H9 (cell line): Measurements from ENCODE around the gene PRTN3. TPM values are rescaled to one million over a fixed set of nuclear protein-coding genes. Genes with fewer than 3 reads are reported as not detected.

Experiments
- DNase-seq: peaks from one replicate; pipeline ENCODE4 v3.0.0-alpha.2; 2017
- H2AFZ ChIP-seq: one replicate; pipeline ENCODE4 v1.6.1; 2013; ENCODE audit warnings: mild to moderate bottlenecking, low read length, control low read depth, moderate library complexity
- H2AK5ac ChIP-seq: 2 replicates; pipeline ENCODE4 v1.6.1; 2013; ENCODE audit warnings: low read length, control low read depth, mixed read lengths; ENCODE audit not compliant: insufficient read length
- H2BK120ac ChIP-seq: one replicate; pipeline ENCODE4 v1.6.1; 2013; ENCODE audit warnings: low read depth, mild to moderate bottlenecking, low read length, control low read depth, inconsistent platforms; ENCODE audit not compliant: poor library complexity, severe bottlenecking
- H2BK12ac ChIP-seq: 2 replicates; pipeline ENCODE4 v1.6.1; 2013; ENCODE audit warnings: low read length, control low read depth, mixed read lengths, low read depth; ENCODE audit not compliant: insufficient read length
- H2BK15ac ChIP-seq: 2 replicates; pipeline ENCODE4 v1.6.1; 2013; ENCODE audit warnings: low read depth, low read length, control low read depth
- H2BK20ac ChIP-seq: one replicate; pipeline ENCODE4 v1.6.1; 2013; ENCODE audit warnings: low read depth, mild to moderate bottlenecking, low read length, control low read depth, inconsistent platforms; ENCODE audit not compliant: poor library complexity, severe bottlenecking
- H2BK5ac ChIP-seq: 2 replicates; pipeline ENCODE4 v1.6.1; 2013; ENCODE audit warnings: low read length, control low read depth, mixed read lengths; ENCODE audit not compliant: insufficient read length
- H3K14ac ChIP-seq: 2 replicates; pipeline ENCODE4 v1.6.1; 2013; ENCODE audit warnings: low read length, control low read depth; ENCODE audit not compliant: insufficient read depth
- H3K18ac ChIP-seq: 2 replicates; pipeline ENCODE4 v1.6.1; 2013; ENCODE audit warnings: low read depth, mild to moderate bottlenecking, mixed read lengths, low read length, control low read depth; ENCODE audit not compliant: insufficient read length
- H3K23ac ChIP-seq: 2 replicates; pipeline ENCODE4 v1.6.1; 2013; ENCODE audit warnings: low read length, control low read depth, mixed read lengths, low read depth; ENCODE audit not compliant: insufficient read length
- H3K23me2 ChIP-seq: 2 replicates; pipeline ENCODE4 v1.6.1; 2013; ENCODE audit warnings: low read depth, mild to moderate bottlenecking, mixed read lengths, low read length, control low read depth; ENCODE audit not compliant: insufficient read length, poor library complexity, severe bottlenecking
- H3K27ac ChIP-seq: 2 replicates; pipeline ENCODE4 v1.5.1; 2013; ENCODE audit warnings: low read length, control low read depth, mixed read lengths, low read depth; ENCODE audit not compliant: insufficient read length
- H3K27me3 ChIP-seq: 2 replicates; pipeline ENCODE4 v1.6.1; 2013; ENCODE audit warnings: low read length, control low read depth, inconsistent platforms; ENCODE audit not compliant: insufficient read depth
- H3K4ac ChIP-seq: 2 replicates; pipeline ENCODE4 v1.6.1; 2013; ENCODE audit warnings: low read depth, mild to moderate bottlenecking, control low read depth, inconsistent platforms, low read length, moderate library complexity
- H3K4me1 ChIP-seq: 2 replicates; pipeline ENCODE4 v1.6.1; 2013; ENCODE audit warnings: low read length, control low read depth, inconsistent platforms; ENCODE audit not compliant: insufficient read depth
- H3K4me2 ChIP-seq: 2 replicates; pipeline ENCODE4 v1.6.1; 2013; ENCODE audit warnings: low read length, control low read depth, mixed read lengths; ENCODE audit not compliant: insufficient read length, insufficient read depth
- H3K56ac ChIP-seq: 2 replicates; pipeline ENCODE4 v1.6.1; 2013; ENCODE audit warnings: low read depth, mild to moderate bottlenecking, mixed read lengths, low read length, control low read depth; ENCODE audit not compliant: insufficient read length
- H3K79me1 ChIP-seq: 2 replicates; pipeline ENCODE4 v1.6.1; 2013; ENCODE audit warnings: low read depth, mild to moderate bottlenecking, moderate library complexity, low read length, control low read depth, inconsistent platforms; ENCODE audit not compliant: insufficient read depth, poor library complexity, severe bottlenecking
- H3K79me2 ChIP-seq: 2 replicates; pipeline ENCODE4 v1.6.1; 2013; ENCODE audit warnings: low read length, control low read depth, inconsistent platforms; ENCODE audit not compliant: insufficient read depth
- H3K9ac ChIP-seq: 2 replicates; pipeline ENCODE4 v1.6.1; 2013; ENCODE audit warnings: low read length, control low read depth, mixed read lengths; ENCODE audit not compliant: insufficient read length; ENCODE audit errors: extremely low read depth
- H3K9me3 ChIP-seq: one replicate; pipeline ENCODE4 v1.6.1; 2013; ENCODE audit warnings: low read depth, low read length, inconsistent platforms; ENCODE audit not compliant: control insufficient read depth
- H3T11ph ChIP-seq: one replicate; pipeline ENCODE4 v1.6.1; 2013; ENCODE audit warnings: mild to moderate bottlenecking, low read length, control low read depth, inconsistent platforms
- H4K20me1 ChIP-seq: one replicate; pipeline ENCODE4 v1.6.1; 2013; ENCODE audit not compliant: control insufficient read depth, insufficient read length, insufficient read depth
- H4K5ac ChIP-seq: 2 replicates; pipeline ENCODE4 v1.6.1; 2013; ENCODE audit warnings: low read depth, mild to moderate bottlenecking, mixed read lengths, low read length, control low read depth; ENCODE audit not compliant: insufficient read length
- H4K8ac ChIP-seq: replicated peaks from 2 replicates; pipeline ENCODE4 v1.6.1; 2013; ENCODE audit warnings: low read length, control low read depth, mixed read lengths, low read depth; ENCODE audit not compliant: insufficient read length
- H4K91ac ChIP-seq: 2 replicates; pipeline ENCODE4 v1.6.1; 2013; ENCODE audit warnings: low read depth, mild to moderate bottlenecking, moderate library complexity, mixed read lengths, low read length, control low read depth; ENCODE audit not compliant: insufficient read length
- H3K27ac Mint-ChIP-seq, 3 experiments: 2 replicates in 2 of 3; 3 replicates in 1 of 3; pipeline ENCODE4 v1.8.0; 2020 to 2021; ENCODE audit warnings: mixed read lengths in 3 of 3, mild to moderate bottlenecking in 1 of 3, moderate library complexity in 1 of 3
- H3K27me3 Mint-ChIP-seq: 2 replicates; pipeline ENCODE4 v1.8.0; 2021; ENCODE audit warnings: low read depth, mild to moderate bottlenecking, moderate library complexity, mixed read lengths
- H3K36me3 Mint-ChIP-seq, 3 experiments: 2 replicates in 2 of 3; 3 replicates in 1 of 3; pipeline ENCODE4 v1.8.0; 2020 to 2021; ENCODE audit warnings: low read depth in 3 of 3, mixed read lengths in 3 of 3; ENCODE audit not compliant: insufficient read depth in 1 of 3
- H3K4me1 Mint-ChIP-seq, 2 experiments: 2 replicates each; pipeline ENCODE4 v1.8.0; 2020; ENCODE audit warnings: mixed read lengths in 2 of 2
- H3K4me3 Mint-ChIP-seq, 2 experiments: 2 replicates in 1 of 2; 3 replicates in 1 of 2; pipeline ENCODE4 v1.8.0; 2020 to 2021; ENCODE audit warnings: mild to moderate bottlenecking in 2 of 2, mixed read lengths in 2 of 2, moderate library complexity in 1 of 2
- H3K9me3 Mint-ChIP-seq, 2 experiments: 2 replicates in 1 of 2; 3 replicates in 1 of 2; pipeline ENCODE4 v1.8.0; 2020; ENCODE audit warnings: mild to moderate bottlenecking in 2 of 2, mixed read lengths in 2 of 2, moderate library complexity in 1 of 2
- CTCF ChIP-seq: fragments of 200-600 bp; sonication (generic); conservative IDR thresholded peaks from 3 replicates; pipeline ENCODE4 v1.8.0; 2021; ENCODE audit warnings: antibody characterized with exemption, mild to moderate bottlenecking
- WGBS: extraction: QIAGEN DNeasy Blood & Tissue Kit; methylation state at CpG from one replicate; pipeline ENCODE4 v1.1.7; 2013; ENCODE audit warnings: missing lambda C conversion rate, low lambda C conversion rate, mixed read lengths; ENCODE audit not compliant: insufficient read length; ENCODE audit errors: extremely low coverage; 5-methylcytosine and 5-hydroxymethylcytosine counted together
- total RNA-seq: library from RNA; stranded (reverse); gene quantifications from 2 replicates; pipeline ENCODE4 v1.2.1, GENCODE V29; 2021

Gene PRTN3
- total RNA-seq, 1 experiment from 2014 or later, result 0.31 TPM

DNA sequence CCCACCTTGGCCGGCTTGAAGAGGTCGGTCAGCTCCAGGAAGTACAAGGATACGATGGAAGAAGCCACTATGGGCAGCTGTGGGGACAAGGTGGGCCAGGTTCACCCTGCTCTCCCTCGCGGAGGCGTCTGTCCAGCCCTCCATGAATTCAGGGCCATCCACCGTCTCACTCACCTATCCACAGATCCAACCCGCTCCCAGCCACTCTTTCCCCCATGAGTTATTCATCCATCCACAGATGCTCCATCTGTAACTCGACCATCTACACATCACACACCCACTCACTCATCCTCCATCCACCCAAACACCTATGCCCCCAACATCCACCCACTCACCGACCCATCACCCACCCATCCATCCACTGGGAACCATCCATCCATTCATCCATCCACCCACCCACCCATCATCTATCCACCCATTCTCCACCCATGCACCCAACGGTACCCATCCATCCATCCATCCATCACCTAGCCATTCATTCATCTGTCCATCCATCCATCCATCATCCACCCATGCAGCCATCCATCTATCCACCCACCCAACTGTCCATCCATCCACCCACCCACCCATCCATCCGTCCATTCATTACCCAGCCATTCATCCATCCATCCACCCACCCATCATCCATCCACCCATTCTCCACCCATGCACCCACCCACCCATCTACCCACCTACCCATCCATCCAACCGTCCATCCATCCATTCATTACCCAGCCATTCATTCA lies 24.9 kb upstream of the PRTN3 start:
- Mint-ChIP-seq H3K27ac (no peak overlapping the region), H3K9me3 (no peaks in the 10 kb centered on the region; a peak in 1 of 5 replicates)

More for the DNA sequence above, 24.9 kb upstream of the PRTN3 start:
- H3K36me3 Mint-ChIP-seq, result peaks cover 16 to 44% (median 43%) of the 10 kb centered on the region in 3 experiments
- H3K18ac ChIP-seq, result no peak overlapping the region
- H2BK12ac ChIP-seq, result no peak overlapping the region
- no peaks in the 10 kb centered on the region for H3K79me1 ChIP-seq
- no peak for DNase-seq
- H4K91ac ChIP-seq, result no peak overlapping the region
- no peak overlapping the region for H2BK15ac ChIP-seq
- no peak overlapping the region for H3K4ac ChIP-seq
- 100% methylated on average over 2 of the region's 13 CpGs for WGBS
- H4K20me1 ChIP-seq, result no peaks in the 10 kb centered on the region
- no peak overlapping the region for H3K23ac ChIP-seq
- no peak overlapping the region for H3K56ac ChIP-seq
- H3K23me2 ChIP-seq, result no peaks in the 10 kb centered on the region
- H3K4me1 ChIP-seq, result no peaks in the 10 kb centered on the region
- H2BK20ac ChIP-seq, result no peak overlapping the region
- H2BK5ac ChIP-seq, result no peak overlapping the region
- H3K27me3 Mint-ChIP-seq, result peaks cover 3% of the 10 kb centered on the region; the same call in 1 of the 2 replicates
- no peak overlapping the region for H3K4me2 ChIP-seq
- no peak overlapping the region for H3K14ac ChIP-seq
- H2BK120ac ChIP-seq, result no peak overlapping the region
- TF ChIP-seq CTCF, result no peak
- no peak overlapping the region for H3K27ac ChIP-seq
- H3K79me2 ChIP-seq, result no peaks in the 10 kb centered on the region
- no peak overlapping the region for H3K4me3 Mint-ChIP-seq
- no peak overlapping the region for H2AFZ ChIP-seq
- no peak overlapping the region for H3T11ph ChIP-seq
- H3K27me3 ChIP-seq, result no peaks in the 10 kb centered on the region
- H3K9me3 ChIP-seq, result no peaks in the 10 kb centered on the region
- H4K5ac ChIP-seq, result no peak overlapping the region
- no peak overlapping the region for H3K9ac ChIP-seq
- no peak overlapping the region for H4K8ac ChIP-seq
- H3K4me1 Mint-ChIP-seq, result no peaks in the 10 kb centered on the region
- H2AK5ac ChIP-seq, result no peak overlapping the region
